Measurements from ENCODE around the gene CDKL2. TPM values are rescaled to one million over a fixed set of nuclear protein-coding genes. Genes with fewer than 3 reads are reported as not detected.

CDKL2 gene
- total RNA-seq, 3 donors from 2014 or later (not counting 1 experiment from before 2014, with no cell fraction given): 0.19 to 0.63 (median 0.32) TPM

DNA sequence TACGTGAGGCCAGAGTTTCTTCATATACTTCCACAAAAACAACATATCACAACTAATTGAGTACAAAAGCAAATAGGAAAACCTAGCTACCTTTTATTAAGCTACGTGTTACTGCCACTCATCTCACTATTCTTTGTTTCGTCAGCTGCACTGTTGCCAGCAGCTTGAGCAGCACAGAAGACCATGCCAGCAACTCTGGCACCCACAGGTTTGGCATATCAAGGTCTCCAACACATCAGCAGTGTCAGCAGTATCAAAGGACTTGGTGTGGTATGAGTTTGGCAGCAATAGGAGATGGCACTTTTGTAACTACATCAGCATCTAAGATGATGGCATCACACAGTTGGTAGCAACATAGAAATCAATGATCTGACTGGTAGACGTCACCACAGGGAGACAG is 30.7 kb downstream of the CDKL2 start:
- ATAC-seq (no peak), DNase-seq (no peak)
- Histone ChIP-seq H3K27me3 (ENCODE audit: control insufficient read depth, insufficient read depth, low read length) (no peaks in the 10 kb centered on the region), H3K9me3 (ENCODE audit: control insufficient read depth, insufficient read depth, low read length) (no peaks in the 10 kb centered on the region), H3K4me1 (ENCODE audit: control insufficient read depth, insufficient read depth, low read length) (no peaks in the 10 kb centered on the region), H3K36me3 (ENCODE audit: control insufficient read depth, insufficient read depth, low read length) (no peaks in the 10 kb centered on the region), H3K27ac (ENCODE audit: low read length) (no peak overlapping the region), H3K4me3 (ENCODE audit: low read length) (no peak overlapping the region)
- Mint-ChIP-seq H3K27me3 (ENCODE audit: low read depth in 2 of 2) (peaks cover 0 to 6% of the 10 kb centered on the region in 2 donors), H3K4me3 (no peak overlapping the region), H3K9me3 (no peaks in the 10 kb centered on the region), H3K4me1 (no peaks in the 10 kb centered on the region), H3K36me3 (no peaks in the 10 kb centered on the region), H3K27ac (no peak overlapping the region)
- WGBS (ENCODE audit: insufficient coverage): 96% methylated on average over 4 of the region's 4 CpGs
- TF ChIP-seq, protein P1, sequence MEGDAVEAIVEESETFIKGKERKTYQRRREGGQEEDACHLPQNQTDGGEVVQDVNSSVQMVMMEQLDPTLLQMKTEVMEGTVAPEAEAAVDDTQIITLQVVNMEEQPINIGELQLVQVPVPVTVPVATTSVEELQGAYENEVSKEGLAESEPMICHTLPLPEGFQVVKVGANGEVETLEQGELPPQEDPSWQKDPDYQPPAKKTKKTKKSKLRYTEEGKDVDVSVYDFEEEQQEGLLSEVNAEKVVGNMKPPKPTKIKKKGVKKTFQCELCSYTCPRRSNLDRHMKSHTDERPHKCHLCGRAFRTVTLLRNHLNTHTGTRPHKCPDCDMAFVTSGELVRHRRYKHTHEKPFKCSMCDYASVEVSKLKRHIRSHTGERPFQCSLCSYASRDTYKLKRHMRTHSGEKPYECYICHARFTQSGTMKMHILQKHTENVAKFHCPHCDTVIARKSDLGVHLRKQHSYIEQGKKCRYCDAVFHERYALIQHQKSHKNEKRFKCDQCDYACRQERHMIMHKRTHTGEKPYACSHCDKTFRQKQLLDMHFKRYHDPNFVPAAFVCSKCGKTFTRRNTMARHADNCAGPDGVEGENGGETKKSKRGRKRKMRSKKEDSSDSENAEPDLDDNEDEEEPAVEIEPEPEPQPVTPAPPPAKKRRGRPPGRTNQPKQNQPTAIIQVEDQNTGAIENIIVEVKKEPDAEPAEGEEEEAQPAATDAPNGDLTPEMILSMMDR (IDR thresholded peaks at IDR 0.05): no peak
- intact Hi-C loops (cut with micrococcal nuclease): no loop called here

DNA sequence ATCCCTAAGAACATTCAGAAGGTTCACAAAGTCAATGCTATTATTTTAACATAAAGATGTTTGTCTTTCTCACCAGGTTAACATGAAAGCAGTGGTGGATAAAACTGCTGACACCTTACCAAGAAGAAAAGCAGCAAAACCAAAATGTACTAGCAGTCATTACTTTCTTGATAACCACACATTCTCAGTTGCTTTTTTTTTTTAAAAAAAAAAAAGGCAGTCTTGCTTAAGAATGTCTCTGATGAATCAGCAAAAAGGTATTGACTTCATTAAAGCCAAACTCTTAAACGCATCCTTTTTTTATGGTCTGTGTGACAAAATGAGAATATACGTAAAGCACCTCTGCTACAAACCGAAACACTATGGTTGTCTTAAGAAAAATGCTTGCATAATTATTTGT is 31.9 kb downstream of the CDKL2 start:
- TF ChIP-seq, protein P1 (IDR thresholded peaks at IDR 0.05): no peak
- Mint-ChIP-seq H3K27me3 (ENCODE audit: low read depth in 2 of 2) (peaks cover 0 to 6% of the 10 kb centered on the region in 2 donors), H3K27ac (no peak overlapping the region), H3K4me3 (no peak overlapping the region), H3K36me3 (no peaks in the 10 kb centered on the region), H3K9me3 (no peaks in the 10 kb centered on the region), H3K4me1 (no peaks in the 10 kb centered on the region)
- no peaks in the 10 kb centered on the region for H3K36me3 ChIP-seq (ENCODE audit: control insufficient read depth, insufficient read depth, low read length)
- no peak overlapping the region for H3K4me3 ChIP-seq (ENCODE audit: low read length)
- WGBS (ENCODE audit: insufficient coverage): no CpG with 5 or more reads among the region's 3 CpGs
- no peaks in the 10 kb centered on the region for H3K4me1 ChIP-seq (ENCODE audit: control insufficient read depth, insufficient read depth, low read length)
- no peaks in the 10 kb centered on the region for H3K27me3 ChIP-seq (ENCODE audit: control insufficient read depth, insufficient read depth, low read length)
- ATAC-seq: peak in 2 of 3 donors; percentile 74
- H3K27ac ChIP-seq (ENCODE audit: low read length): no peak overlapping the region
- intact Hi-C loops (cut with micrococcal nuclease): no loop called here
- no peaks in the 10 kb centered on the region for H3K9me3 ChIP-seq (ENCODE audit: control insufficient read depth, insufficient read depth, low read length)
- no peak for DNase-seq

DNA sequence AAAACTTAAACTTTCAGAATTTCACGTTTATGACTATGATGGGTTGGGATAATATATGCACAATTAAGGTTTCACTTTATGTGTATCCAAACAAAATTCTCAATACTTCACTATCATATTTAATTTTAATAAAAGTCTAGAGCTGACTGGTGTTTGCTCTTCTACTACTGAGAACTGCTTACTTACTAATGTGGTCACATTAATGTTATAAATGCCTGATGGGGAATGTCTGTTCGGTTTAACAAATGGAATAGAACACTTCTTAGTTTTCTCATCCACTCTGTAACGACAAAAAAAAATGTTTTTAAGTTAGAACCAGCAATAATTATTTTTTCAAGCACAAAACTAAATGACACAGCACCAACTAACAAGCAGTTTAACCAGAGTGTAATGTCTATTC is 34.3 kb downstream of the CDKL2 start:
- no peaks in the 10 kb centered on the region for H3K4me1 Mint-ChIP-seq
- no peak overlapping the region for H3K4me3 ChIP-seq (ENCODE audit: low read length)
- no peak overlapping the region for H3K27ac ChIP-seq (ENCODE audit: low read length)
- no peaks in the 10 kb centered on the region for H3K4me1 ChIP-seq (ENCODE audit: control insufficient read depth, insufficient read depth, low read length)
- no peaks in the 10 kb centered on the region for H3K36me3 ChIP-seq (ENCODE audit: control insufficient read depth, insufficient read depth, low read length)
- peaks cover 0 to 6% of the 10 kb centered on the region in 2 donors for H3K27me3 Mint-ChIP-seq (ENCODE audit: low read depth in 2 of 2)
- TF ChIP-seq, protein P1 (IDR thresholded peaks at IDR 0.05): no peak
- no peaks in the 10 kb centered on the region for H3K36me3 Mint-ChIP-seq
- H3K27ac Mint-ChIP-seq: no peak overlapping the region
- DNase-seq (no peak), ATAC-seq (no peak)
- H3K9me3 ChIP-seq (ENCODE audit: control insufficient read depth, insufficient read depth, low read length): no peaks in the 10 kb centered on the region
- WGBS (ENCODE audit: insufficient coverage): 97% methylated on average over 2 of the region's 3 CpGs
- no peak overlapping the region for H3K4me3 Mint-ChIP-seq
- H3K27me3 ChIP-seq (ENCODE audit: control insufficient read depth, insufficient read depth, low read length): no peaks in the 10 kb centered on the region
- H3K9me3 Mint-ChIP-seq: no peaks in the 10 kb centered on the region
- intact Hi-C loops (cut with micrococcal nuclease): no loop called here

DNA sequence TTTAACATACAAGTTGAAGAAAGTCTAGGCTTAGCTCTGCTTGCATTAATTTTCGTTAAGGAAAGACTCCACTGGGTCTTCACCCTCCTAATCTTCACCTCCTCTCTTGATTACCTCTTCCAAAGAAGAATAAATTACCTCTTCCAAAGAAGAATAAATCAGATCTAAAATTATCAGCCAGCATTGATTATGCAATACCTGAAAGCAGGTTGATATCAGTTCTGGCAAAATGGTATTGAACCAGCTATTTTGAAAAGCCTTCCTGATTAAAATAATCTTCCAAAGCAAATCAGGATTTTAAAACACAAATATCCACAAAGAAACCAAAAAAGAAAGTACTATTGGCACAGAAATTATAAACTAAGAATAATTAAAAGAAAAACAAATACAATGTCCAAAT is 36.9 kb downstream of the CDKL2 start:
- no peaks in the 10 kb centered on the region for H3K36me3 ChIP-seq (ENCODE audit: control insufficient read depth, insufficient read depth, low read length)
- Mint-ChIP-seq H3K36me3 (no peaks in the 10 kb centered on the region), H3K9me3 (no peaks in the 10 kb centered on the region), H3K4me3 (no peak overlapping the region), H3K27me3 (ENCODE audit: low read depth in 2 of 2) (peaks cover 0 to 2% of the 10 kb centered on the region in 2 donors), H3K27ac (no peak overlapping the region), H3K4me1 (no peaks in the 10 kb centered on the region)
- no peaks in the 10 kb centered on the region for H3K27me3 ChIP-seq (ENCODE audit: control insufficient read depth, insufficient read depth, low read length)
- H3K4me3 ChIP-seq (ENCODE audit: low read length): no peak overlapping the region
- DNase-seq (no peak), ATAC-seq (no peak)
- 86% methylated on average over 1 of the region's 1 CpG for WGBS (ENCODE audit: insufficient coverage)
- H3K9me3 ChIP-seq (ENCODE audit: control insufficient read depth, insufficient read depth, low read length): no peaks in the 10 kb centered on the region
- no peaks in the 10 kb centered on the region for H3K4me1 ChIP-seq (ENCODE audit: control insufficient read depth, insufficient read depth, low read length)
- no peak overlapping the region for H3K27ac ChIP-seq (ENCODE audit: low read length)
- intact Hi-C loops (cut with micrococcal nuclease): no loop called here
- TF ChIP-seq, protein P1 (IDR thresholded peaks at IDR 0.05): no peak

Measured in natural killer cell (primary cell).